Activated CD4-positive, alpha-beta T cell treated with anti-CD3 and anti-CD28 coated beads, Interleukin-2, amount 50 U/mL, for 48 hours (primary cell): ENCODE results near the gene EPAS1.

ENCODE experiments used
- DNase-seq, 2 experiments: peaks; one replicate each; pipeline ENCODE4 v3.0.0-alpha.2; 2020

The EPAS1 gene

DNA sequence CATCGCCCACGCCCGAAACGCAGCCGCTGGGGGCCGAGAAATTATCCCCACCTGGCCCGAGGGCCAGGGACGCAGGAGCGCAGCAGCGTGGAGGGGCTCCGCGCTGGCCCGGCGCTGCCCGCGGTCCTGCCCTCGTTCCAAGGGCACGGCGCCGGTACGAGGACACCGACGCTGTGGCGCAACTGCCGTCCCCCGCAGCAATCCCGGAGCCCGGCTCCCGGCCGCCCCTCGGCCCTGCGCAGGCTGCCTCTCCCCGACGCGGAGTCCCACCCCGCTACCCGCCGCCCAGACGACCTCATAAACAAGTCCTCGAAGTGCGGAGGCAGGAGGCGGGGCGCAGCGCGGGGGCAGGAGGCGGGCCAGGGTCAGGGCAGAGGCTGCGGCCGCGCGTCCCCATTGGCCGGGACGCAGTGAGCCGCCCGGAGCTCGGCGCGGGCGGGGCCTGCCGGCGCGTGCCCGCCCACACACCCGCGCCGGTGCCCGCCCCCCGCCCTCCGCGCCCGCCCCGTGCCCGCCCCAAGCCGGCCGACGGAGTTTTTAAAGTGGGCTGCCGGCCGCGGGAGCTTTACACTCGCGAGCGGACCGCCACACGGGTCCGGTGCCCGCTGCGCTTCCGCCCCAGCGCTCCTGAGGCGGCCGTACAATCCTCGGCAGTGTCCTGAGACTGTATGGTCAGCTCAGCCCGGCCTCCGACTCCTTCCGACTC, at the start of gene EPAS1:
EPAS1 (plus strand) TSS at position 568 of the 706 bp plus-strand sequence. CDS start 505 bp downstream, outside the sequence.
- DNase-seq: peak; percentile 81 to 85

- no peak for DNase-seq
Measured at GRCh38 chr2:46248171-46248570, 49.0 kb upstream of the EPAS1 start.

- no peak for DNase-seq
Measured at GRCh38 chr2:46249654-46250053, 47.6 kb upstream of the EPAS1 start.

DNA sequence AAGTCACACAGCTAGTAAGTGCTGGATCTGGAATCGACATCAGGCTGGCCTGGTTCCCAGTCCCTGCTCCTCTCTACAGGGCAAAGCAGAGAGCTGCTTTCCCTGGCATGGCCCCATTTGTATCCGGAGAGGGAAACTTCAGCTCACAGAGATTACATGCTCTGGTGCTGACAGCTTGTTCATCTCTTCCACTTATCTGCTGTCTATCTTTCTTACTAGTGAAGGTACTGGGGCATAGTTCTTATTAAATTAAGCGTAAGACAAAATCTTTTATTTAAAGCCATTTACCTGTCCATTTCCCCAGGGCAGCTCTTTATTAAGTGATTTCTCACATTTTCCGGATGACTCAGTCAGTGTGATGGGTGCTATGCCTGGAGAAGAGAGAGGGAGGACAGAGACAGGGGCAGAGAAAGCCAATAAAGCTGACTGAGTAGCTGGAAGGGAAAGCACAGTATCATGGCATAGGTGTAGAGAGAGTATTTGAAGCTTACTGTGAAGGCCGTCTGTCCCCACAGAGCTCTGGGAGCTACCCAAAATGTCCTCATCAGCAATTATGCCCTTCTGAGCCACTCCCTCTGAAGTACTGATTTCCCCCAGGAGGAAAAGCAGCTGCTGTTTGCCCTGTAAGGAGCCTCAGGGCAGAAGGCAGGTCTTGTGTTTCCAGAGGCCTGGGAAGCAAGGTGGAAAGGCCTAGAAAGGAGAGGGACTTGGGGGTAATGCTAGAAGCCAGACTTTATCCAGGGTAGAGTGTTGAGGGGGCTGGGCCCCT, 44.1 kb upstream of the EPAS1 start:
- DNase-seq: no peak

GRCh38 chr2:46254474-46254873, 42.7 kb upstream of the EPAS1 start:
- DNase-seq: no peak

- no peak for DNase-seq
Measured at GRCh38 chr2:46256563-46257142, 40.6 kb upstream of the EPAS1 start.

DNA sequence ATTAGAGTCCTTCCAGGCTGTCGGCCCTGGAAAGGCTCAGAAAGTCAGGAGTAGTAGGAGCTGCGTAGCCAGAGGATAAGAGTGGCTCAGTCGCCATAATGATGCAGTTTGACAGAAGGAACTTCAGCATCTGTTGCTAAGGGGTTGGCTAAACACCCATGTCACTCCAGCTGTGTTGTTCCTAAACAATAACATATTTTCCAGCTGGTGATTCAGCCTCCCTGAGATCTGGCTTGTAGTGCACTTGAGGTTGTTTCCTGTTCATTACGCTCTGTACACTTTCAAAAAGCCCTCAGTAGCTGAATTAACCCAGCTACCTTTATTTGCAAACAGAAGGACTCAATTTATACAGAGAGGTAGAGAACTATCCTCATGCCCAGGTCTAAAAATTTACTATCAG, 39.7 kb upstream of the EPAS1 start:
- DNase-seq: no peak

GRCh38 chr2:46257980-46258379, 39.2 kb upstream of the EPAS1 start:
- DNase-seq: no peak

DNA sequence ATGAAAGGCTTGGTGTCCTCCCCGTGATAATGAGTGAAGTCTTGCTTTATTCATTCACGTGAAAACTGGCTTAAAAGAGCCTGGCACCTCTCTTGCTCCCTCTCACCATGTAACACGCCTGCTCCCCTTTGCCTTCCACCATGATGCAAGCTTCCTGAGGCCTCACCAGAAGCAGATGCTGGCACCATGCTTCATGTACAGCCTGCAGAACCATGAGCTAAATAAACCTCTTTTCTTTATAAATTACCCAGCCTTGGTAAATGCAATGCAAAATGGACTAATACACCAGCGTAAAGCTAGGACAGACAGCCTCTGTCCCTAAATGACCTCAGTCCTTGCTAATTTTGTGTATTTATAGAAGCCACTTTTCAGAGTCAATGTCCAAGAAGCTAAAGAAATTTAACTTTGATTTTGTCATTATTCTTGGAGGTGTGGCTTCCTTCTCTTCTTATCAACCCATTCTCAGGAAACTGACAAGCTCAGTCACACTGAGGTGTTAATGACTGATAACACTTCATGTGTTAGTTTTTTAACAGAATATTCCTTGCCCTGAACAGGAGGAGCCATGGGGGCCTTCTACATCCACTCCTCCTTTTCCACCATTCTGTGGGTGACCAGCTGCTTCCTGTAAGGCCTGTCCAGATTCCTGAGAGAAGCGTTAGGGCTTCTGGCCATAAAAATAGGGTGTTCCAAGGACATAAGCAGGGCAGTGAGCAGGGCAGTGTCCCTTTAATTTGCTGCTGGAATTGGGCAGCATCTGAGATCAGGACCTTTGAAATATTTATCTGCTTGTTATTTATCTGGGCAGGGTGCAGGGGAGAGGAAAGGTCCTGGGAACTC, 38.0 kb upstream of the EPAS1 start:
- no peak for DNase-seq

- DNase-seq: no peak
Measured at GRCh38 chr2:46259777-46260168, 37.4 kb upstream of the EPAS1 start.

- no peak for DNase-seq
Measured at GRCh38 chr2:46260305-46260704, 36.9 kb upstream of the EPAS1 start.

DNA sequence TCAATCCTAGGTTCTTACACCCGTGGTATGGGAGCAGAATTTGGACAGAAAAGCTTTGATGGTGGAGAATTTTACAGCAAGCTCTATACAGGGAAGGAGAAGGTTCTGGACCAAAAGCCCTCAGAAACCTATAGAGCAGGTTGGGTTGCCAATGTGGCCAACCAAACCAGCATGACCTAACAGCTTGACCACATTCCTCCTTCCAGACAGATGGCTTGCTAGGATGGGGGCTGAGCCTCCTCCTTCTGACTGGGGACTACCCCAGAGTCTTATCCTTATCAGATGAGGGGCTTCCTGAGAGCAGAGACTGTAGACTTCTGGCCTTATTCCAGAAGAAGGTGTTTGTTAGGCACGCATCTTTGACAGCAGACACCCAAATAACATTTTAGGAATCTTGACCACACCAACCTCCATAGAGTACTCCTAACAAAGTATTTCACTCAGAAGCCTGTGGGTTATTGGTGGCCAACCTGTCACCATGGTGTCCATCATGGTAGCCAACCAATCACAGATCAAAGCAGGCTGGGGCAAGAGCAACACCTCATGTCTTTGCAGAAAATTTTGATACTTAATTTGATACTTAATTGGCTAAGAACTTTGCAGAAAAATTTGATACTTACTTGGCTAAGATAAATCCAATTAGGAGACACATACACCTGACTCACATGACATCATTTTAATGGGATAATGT, 34.8 kb upstream of the EPAS1 start:
- DNase-seq: no peak

DNA sequence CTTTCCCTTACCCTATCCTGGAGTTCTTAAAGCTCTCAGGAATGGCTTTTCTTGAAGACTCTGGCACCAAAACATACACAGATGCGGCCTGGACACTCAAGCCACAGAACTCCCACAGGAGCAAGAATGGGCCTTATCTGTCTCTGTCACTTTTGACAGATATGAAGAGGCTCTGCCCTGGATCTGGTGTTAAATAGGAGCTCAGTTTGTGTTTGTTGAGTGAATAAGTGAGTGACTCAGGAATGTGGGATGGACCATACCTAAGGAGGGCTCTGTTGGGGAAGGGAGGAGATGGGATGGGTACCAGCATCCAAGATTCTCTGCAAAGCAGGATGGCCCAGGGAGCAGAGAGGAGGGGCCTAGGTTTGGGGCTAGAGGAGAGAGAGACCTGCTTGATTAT, 33.9 kb upstream of the EPAS1 start:
- DNase-seq: no peak

- no peak for DNase-seq
Measured at GRCh38 chr2:46264447-46264846, 32.8 kb upstream of the EPAS1 start.

DNA sequence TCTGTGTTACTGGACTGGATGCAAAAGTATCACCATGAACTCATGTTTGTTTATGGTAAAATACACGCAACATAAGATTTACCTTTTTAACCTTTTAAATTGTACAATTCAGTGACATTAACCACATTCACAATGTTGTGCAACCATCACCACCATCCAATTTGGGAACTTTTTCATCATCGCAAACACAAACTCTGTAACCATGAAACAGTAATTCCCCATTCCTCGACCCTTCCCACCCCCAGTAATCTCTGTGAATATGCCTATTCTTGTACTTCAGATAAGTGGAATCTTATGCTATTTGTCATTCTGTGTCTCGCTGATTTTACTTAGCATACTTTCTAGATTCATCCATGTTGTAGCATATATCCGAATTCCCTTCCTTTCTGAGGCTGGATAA, 31.1 kb upstream of the EPAS1 start:
- DNase-seq: no peak

DNA sequence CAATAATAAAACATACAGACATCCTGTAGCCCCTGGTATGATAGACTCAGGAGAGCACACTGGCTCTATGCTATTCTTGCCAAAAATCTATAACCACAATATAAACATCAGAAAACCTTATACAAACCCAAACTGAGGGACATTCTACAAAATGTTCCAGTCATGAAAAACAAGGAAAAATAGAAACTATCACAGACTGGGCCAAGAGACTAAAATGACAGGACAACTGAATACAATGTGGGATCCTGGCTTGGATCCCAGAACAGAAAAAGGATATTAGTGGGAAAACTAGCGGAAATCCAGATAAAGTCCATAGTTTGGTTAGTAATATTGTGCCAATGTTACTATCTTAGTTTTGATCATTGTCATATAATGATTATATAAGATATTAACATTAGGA, 29.6 kb upstream of the EPAS1 start:
- DNase-seq: no peak

DNA sequence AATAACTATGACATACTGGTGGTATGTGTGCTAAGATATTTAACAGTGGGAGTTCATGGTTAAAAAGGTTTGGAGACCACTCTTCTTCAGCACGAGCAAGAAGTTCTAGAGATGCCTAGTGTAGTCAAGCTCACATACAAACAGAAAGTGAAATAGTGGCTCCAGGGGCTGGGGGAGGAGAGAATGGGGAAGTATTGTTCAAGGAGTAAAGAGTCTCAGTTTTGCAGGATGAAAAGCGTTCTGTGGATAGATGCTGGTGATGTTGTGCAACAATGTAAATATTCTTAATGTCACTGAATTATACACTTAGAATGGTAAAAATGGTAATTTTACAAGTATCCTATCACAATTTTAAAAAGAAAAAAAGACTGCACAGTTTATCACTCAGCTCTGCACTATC, 29.0 kb upstream of the EPAS1 start:
- no peak for DNase-seq

DNA sequence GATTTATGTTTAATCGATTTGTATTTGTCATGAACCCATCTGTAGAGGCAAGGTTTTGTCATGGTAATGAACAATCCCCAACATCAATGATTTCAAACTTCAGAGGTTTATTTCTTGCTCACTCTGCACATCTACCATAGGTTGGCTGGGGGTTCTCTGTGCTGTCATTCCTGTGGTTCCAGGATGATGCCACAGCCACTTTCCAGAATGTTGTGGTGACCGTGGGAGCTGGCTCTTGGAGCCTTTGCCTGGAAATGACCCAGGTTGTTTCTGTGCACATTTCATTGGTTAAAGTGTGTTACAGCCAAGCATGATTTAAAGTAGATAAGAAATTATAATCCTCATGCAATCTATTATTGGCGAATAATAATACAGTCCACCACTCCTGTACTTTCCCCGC, 28.2 kb upstream of the EPAS1 start:
- no peak for DNase-seq

DNA sequence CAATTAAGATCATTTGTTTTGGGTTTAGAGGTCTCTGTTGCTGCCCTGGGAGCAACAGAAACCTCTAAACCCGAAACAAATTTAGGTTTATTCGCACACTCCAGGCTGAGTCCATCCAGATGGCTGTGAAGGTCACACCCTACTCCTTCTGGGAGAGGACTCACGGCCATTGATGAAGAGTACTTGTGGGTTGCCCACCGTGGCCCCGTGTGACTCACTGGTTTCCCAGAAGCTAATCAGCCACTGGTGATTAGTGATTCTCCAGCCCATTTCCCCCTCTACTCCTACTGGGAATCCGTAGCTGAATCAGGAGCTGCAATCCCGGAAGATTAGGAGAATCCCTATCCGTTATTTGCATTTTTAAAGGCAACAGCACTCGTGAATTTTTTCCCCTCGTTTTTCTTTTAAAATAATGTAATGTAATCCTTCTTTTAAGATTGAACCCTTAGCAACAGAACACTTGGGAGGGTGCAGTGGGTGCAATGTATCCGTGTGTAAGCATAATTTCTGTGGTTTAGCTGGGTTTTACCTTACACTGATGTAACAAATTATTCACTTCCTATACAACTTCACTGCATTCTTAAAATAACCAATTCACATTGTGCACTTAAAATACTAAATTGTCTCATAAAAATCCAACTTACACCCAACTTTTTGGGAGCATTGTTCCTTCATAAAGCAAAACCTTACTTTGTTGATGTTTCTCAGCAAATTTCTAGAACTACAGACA, 27.5 kb upstream of the EPAS1 start:
- no peak for DNase-seq

DNA sequence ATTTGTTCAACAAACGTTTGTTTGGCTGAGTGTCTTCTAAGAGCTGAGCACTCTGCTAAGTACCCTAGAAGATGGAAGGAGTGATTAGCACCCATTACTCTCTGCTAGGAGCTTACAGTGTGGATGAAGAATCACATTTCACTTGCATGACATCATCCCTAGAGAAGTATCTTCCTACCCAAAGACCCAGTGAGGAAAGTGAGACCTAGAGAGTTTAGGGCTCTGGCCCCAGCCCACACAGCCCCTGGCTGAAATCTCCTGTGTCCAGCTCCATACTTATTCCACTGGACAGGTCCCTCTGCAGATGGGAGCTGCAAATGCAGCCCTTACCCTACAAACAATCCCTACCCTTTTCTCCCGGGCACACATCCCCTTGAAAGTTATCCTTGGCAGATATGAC, 26.8 kb upstream of the EPAS1 start:
- no peak for DNase-seq

GRCh38 chr2:46273225-46273863, 23.9 kb upstream of the EPAS1 start:
- DNase-seq: no peak
